ENCODE measurements around the gene ZNF768.
A peak's percentile ranks its signal among the peaks of the same experiment; 100 is the strongest.
"Not testable (repeated sequence)": the region's sequence is repeated elsewhere in the genome, so short reads cannot be mapped to it uniquely, and the experiment has no call there.

ZNF768 gene

GRCh38 chr16:30528799-30529457 is 2.6 kb upstream of the ZNF768 start:
- no peak for DNase-seq (ENCODE audit: low read depth)
- H3K4me3 ChIP-seq (replicated peaks; ENCODE audit: low read depth, low read length) = no peak overlapping the region
- no peak for TF ChIP-seq CTCF (IDR thresholded peaks at IDR 0.05; ENCODE audit: low read length, missing control alignments)

- no peak for TF ChIP-seq CTCF (IDR thresholded peaks at IDR 0.05; ENCODE audit: low read length, missing control alignments)
- H3K4me3 ChIP-seq (replicated peaks; ENCODE audit: low read depth, low read length) = peak overlapping the region; percentile 79
- DNase-seq (ENCODE audit: low read depth) = no peak
Measured at GRCh38 chr16:30527635-30528178, 1.3 kb upstream of the ZNF768 start.

- peak; percentile 28 for TF ChIP-seq CTCF (IDR thresholded peaks at IDR 0.05; ENCODE audit: low read length, missing control alignments)
- peak; percentile 98 for DNase-seq (ENCODE audit: low read depth)
- peak overlapping the region; percentile 79 for H3K4me3 ChIP-seq (replicated peaks; ENCODE audit: low read depth, low read length)
Measured at GRCh38 chr16:30526823-30527634, 663 bp upstream of the ZNF768 start.

- no peak for TF ChIP-seq CTCF (IDR thresholded peaks at IDR 0.05; ENCODE audit: low read length, missing control alignments)
- DNase-seq (ENCODE audit: low read depth) = no peak
- peak overlapping the region; percentile 79 for H3K4me3 ChIP-seq (replicated peaks; ENCODE audit: low read depth, low read length)
Measured at GRCh38 chr16:30525844-30526136, 576 bp downstream of the ZNF768 start.

- no peak for TF ChIP-seq CTCF (IDR thresholded peaks at IDR 0.05; ENCODE audit: low read length, missing control alignments)
- H3K4me3 ChIP-seq (replicated peaks; ENCODE audit: low read depth, low read length) = no peak overlapping the region
- no peak for DNase-seq (ENCODE audit: low read depth)
Measured at GRCh38 chr16:30524575-30525568, 1.5 kb downstream of the ZNF768 start.

GRCh38 chr16:30523768-30524574 is 2.4 kb downstream of the ZNF768 start:
- H3K4me3 ChIP-seq (replicated peaks; ENCODE audit: low read depth, low read length) = no peak overlapping the region
- TF ChIP-seq CTCF (IDR thresholded peaks at IDR 0.05; ENCODE audit: low read length, missing control alignments) = no peak
- DNase-seq (ENCODE audit: low read depth) = peak; percentile 11

- not testable (repeated sequence) for DNase-seq (ENCODE audit: low read depth)
Measured at GRCh38 chr16:30522702-30523463, 3.5 kb downstream of the ZNF768 start.

More at GRCh38 chr16:30522702-30523463, 3.5 kb downstream of the ZNF768 start:
- H3K4me3 ChIP-seq (replicated peaks; ENCODE audit: low read depth, low read length) = not testable (repeated sequence)

All from fibroblast of pulmonary artery (primary cell).